ENCODE measurements around the gene NTM.

The NTM gene

DNA sequence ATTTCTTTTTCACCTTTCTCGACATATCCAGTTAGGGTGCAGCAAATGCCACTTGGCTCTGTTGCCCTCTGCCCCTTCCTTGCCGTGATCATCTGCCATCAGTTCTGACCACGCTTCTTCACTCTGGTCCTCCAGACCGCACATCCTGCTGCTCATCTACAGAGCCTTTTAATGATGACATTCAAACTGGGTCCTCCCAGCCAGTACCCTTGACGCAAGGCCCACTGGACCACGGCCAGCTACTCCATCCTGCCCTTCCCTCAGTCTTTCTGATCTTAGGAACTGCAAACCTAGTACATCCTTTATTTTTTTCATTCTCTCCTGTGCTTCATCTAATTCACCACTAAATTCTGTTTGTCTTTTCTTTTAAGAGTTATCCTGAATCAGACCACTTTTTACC, 551.8 kb downstream of the NTM start:
- no peak for DNase-seq (ENCODE audit: low read depth)

GRCh38 chr11:131923309-131923708, 552.9 kb downstream of the NTM start:
- DNase-seq (ENCODE audit: low read depth) = peak; percentile 10

GRCh38 chr11:131924001-131924400, 553.6 kb downstream of the NTM start:
- DNase-seq (ENCODE audit: low read depth) = peak; percentile 33

GRCh38 chr11:131924457-131925201, 554.2 kb downstream of the NTM start:
- DNase-seq (ENCODE audit: low read depth) = peak; percentile 61

DNA sequence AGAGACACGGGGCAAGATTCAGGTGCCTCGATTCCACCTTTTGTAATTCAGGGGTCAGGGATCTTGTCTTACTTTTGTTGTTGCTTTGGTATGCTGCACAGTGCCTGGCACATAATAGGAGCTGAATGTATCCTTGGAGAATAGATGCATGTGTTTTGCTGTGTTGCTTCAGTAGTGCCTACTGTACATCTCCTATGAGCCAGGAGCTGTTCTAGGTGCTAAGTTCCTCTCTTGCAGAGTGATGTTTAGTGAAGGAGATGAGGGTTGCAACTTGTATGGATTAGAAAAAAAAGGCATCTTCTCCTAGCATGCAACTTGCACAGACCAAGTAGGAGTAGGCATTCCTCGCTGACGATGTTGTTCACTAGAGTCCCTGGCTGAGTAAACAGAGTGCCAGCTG, 555.4 kb downstream of the NTM start:
- DNase-seq (ENCODE audit: low read depth) = no peak

- DNase-seq (ENCODE audit: low read depth) = no peak
These were observed 558.6 kb downstream of the NTM start for GRCh38 chr11:131928992-131929391.

GRCh38 chr11:131932584-131933325, 562.3 kb downstream of the NTM start:
- DNase-seq (ENCODE audit: low read depth) = no peak

GRCh38 chr11:131934006-131934405, 563.6 kb downstream of the NTM start:
- DNase-seq (ENCODE audit: low read depth) = no peak

- DNase-seq (ENCODE audit: low read depth) = no peak
These were observed 567.9 kb downstream of the NTM start for GRCh38 chr11:131938351-131938751.

DNA sequence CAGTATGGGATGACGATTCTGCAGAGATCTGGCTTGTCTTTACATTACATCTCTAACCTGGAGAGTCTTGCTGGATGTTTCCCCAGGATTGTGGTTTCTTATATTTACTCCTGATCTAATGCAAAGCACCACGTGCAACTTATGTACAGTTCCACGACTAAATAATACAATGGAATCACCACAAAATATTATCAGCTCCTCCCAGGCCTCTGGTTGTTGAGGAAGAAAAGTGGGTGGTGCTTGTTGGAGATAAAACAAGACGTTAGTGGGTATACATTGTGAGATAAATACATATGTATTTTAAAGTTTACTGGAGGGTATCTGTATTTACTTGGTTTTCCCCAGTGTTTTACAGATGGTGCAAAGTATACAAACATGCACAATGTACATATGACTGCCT, 569.7 kb downstream of the NTM start:
- no peak for DNase-seq (ENCODE audit: low read depth)

GRCh38 chr11:131942878-131943277, 572.5 kb downstream of the NTM start:
- no peak for DNase-seq (ENCODE audit: low read depth)

DNA sequence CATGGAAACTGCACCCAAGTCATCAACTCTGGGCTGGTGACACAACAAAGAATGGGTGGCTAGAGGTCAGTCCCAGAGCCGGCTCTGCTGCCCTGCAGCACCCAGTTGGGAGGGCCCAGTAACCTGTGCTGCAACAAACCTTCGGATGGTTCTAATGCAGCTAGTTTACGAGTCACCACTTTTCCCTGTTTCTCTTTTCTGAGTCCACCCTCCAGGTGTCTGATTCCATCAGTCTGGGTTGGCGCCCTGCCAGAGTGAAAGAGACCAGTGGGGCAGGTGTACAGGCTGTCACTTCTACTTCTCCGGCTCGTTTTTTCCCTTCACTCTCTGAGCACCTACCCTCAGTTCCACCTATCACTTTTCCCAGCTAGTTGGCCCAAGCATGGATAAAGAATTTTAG, 572.9 kb downstream of the NTM start:
- no peak for DNase-seq (ENCODE audit: low read depth)

GRCh38 chr11:131944736-131945135, 574.3 kb downstream of the NTM start:
- no peak for DNase-seq (ENCODE audit: low read depth)

GRCh38 chr11:131945706-131946105, 575.3 kb downstream of the NTM start:
- no peak for DNase-seq (ENCODE audit: low read depth)

DNA sequence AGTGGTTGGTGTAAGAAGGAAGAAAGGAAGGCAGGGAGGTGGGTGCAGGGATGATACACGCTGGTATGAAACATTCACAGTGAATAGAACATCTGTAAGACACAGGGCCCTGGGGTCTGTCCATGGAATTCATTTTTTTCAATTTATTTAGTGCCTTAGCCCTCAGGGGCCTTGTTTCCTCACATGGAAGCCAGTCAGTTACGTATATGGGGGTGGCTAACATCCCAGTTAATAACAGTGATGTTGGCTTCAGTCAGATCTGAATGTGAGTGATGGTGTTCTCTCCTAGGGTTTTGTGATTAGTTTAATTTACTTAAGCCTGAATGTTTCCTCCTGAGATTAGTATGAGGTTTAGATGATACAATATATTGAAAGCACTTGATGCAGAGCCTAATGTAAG, 577.1 kb downstream of the NTM start:
- DNase-seq (ENCODE audit: low read depth) = no peak

DNA sequence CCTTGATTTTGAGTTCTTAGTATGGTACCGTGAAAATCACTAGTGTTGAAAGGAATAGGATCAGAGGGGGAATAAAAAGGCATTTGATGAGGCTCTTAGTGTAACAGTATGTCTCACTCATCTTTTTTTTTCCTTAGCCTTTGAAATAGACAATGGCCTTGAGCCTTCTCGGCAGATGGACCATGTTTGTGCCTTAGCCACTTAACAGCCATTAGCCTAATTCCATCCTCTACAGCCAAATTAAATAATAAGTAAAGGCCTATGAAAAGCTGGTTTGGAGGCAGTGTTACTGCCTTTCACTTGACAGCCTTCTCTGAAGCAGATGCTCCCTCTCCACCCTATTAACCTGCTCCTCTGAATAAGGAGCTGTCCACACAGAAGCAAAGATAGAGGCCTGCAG, 580.7 kb downstream of the NTM start:
- DNase-seq (ENCODE audit: low read depth) = no peak

DNA sequence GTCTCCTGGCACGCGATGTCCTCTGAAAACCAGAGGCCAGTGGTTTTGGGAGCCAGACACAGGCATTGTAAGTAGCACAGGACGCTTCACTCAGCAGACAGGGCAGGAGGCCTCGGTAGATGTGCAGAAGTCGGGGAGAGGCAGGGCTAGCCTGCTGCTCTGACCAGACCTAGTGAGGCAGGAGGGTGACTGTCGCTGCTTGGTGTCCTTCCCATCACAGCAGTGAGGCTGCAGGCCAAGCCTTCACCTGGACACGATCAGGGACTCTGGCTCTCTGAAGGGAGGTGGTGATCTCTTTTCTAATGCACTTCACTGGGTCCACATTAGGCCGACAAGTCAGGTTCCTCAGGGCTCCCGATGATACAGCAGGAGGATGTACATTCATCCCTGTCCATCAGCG, 583.7 kb downstream of the NTM start:
- no peak for DNase-seq (ENCODE audit: low read depth)

- no peak for DNase-seq (ENCODE audit: low read depth)
These were observed 585.5 kb downstream of the NTM start for GRCh38 chr11:131955904-131956303.

DNA sequence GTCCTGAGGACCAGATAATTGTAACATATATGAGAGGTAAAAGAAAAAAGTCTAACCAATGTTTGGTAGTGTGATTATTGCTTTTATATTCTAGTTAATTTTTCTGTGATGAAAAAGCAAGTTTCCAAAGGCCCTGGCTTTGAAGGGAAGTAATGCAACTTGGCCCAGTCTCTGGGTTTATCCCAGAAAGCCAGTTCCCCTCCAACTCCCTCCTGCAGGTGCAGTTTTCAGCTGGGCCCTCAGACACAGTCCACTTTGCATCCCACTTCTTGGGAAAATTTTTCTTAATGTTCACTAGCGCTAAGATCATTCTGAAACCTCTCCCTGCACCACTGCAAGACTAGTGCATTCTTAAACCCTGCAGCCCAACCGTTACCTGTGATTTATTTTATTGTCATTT, 586.8 kb downstream of the NTM start:
- no peak for DNase-seq (ENCODE audit: low read depth)

DNA sequence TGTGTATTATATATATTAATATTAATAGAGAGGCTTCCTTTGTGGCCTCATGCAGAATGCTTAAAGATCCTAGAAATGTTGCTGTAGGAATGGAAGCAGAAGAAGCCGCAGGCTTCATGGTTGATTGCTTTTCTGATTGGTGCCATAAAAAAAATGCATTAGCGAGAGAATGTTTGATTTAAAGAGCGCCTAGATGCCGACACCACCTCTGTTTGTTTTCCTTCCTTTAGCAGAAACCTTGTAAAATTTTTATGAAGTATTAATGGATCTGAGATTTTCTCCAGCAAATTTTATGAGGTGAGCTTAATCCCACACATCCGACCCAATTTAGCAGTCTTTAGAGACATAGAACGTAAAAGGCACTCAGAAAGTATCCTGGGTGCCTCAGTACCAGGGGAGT, 587.5 kb downstream of the NTM start:
- DNase-seq (ENCODE audit: low read depth) = no peak

DNA sequence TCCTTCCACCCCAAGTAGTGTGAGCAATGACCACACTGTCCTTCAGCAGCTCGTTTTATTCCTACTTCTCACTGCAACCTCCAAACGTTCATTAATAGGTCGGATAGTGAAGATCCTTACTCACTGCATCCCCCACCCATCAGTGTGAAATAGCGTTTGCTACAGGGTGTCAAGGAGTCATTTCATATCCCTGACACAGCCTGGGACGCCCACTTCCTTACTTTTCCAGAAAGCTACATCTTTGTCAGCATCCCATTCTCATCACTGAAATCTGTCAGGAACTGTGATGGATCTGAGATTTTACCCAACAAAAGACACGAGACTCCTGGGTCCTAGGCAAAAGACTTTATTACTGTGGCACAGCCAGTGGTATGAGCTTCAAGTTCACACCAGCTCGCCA, 592.4 kb downstream of the NTM start:
- no peak for DNase-seq (ENCODE audit: low read depth)

- DNase-seq (ENCODE audit: low read depth) = no peak
These were observed 594.5 kb downstream of the NTM start for GRCh38 chr11:131964698-131965483.

GRCh38 chr11:131965504-131965903, 595.1 kb downstream of the NTM start:
- DNase-seq (ENCODE audit: low read depth) = no peak

All from ELR (cell line).